ENCODE measurements around the gene SPATA45.

The SPATA45 gene

GRCh38 chr1:212827831-212828278, 19.6 kb downstream of the SPATA45 start:
- no peak for DNase-seq

- no peak for DNase-seq
Measured at GRCh38 chr1:212827171-212827776, 20.2 kb downstream of the SPATA45 start.

- no peak for DNase-seq
Measured at GRCh38 chr1:212825798-212826452, 21.5 kb downstream of the SPATA45 start.

- DNase-seq = no peak
Measured at GRCh38 chr1:212824201-212824600, 23.2 kb downstream of the SPATA45 start.

- DNase-seq = no peak
Measured at GRCh38 chr1:212822956-212823355, 24.5 kb downstream of the SPATA45 start.

GRCh38 chr1:212820969-212821368, 26.5 kb downstream of the SPATA45 start:
- DNase-seq = no peak

- no peak for DNase-seq
Measured at GRCh38 chr1:212819726-212820125, 27.7 kb downstream of the SPATA45 start.

- no peak for DNase-seq
Measured at GRCh38 chr1:212816567-212817278, 30.7 kb downstream of the SPATA45 start.

- peak; percentile 20 for DNase-seq
Measured at GRCh38 chr1:212814537-212815334, 32.7 kb downstream of the SPATA45 start.

- no peak for DNase-seq
Measured at GRCh38 chr1:212805767-212806166, 41.7 kb downstream of the SPATA45 start.

- no peak for DNase-seq
Measured at GRCh38 chr1:212797681-212798080, 49.8 kb downstream of the SPATA45 start.

- no peak for DNase-seq
Measured at GRCh38 chr1:212794561-212795014, 52.9 kb downstream of the SPATA45 start.

GRCh38 chr1:212792396-212792908, 55.0 kb downstream of the SPATA45 start:
- DNase-seq = no peak

GRCh38 chr1:212791676-212792395, 55.6 kb downstream of the SPATA45 start, which contains the start of the genes NSL1 and TATDN3:
TSS of gene NSL1 (minus strand) at chr1:212791777. CDS start at chr1:212791763, 14 bp downstream.
TSS of gene TATDN3 (plus strand) at chr1:212791894. CDS start at chr1:212791922, 28 bp downstream.
- DNase-seq = peak; percentile 99

GRCh38 chr1:212791261-212791675, 56.2 kb downstream of the SPATA45 start:
- DNase-seq = no peak

- DNase-seq = no peak
Measured at GRCh38 chr1:212785871-212786270, 61.6 kb downstream of the SPATA45 start.

GRCh38 chr1:212783976-212784375, 63.5 kb downstream of the SPATA45 start:
- DNase-seq = no peak

- no peak for DNase-seq
Measured at GRCh38 chr1:212782422-212783154, 64.9 kb downstream of the SPATA45 start.

GRCh38 chr1:212781225-212781624, 66.2 kb downstream of the SPATA45 start:
- DNase-seq = no peak

- no peak for DNase-seq
Measured at GRCh38 chr1:212780759-212781158, 66.7 kb downstream of the SPATA45 start.

Measured in retina (tissue), 1 donor.